Stimulated activated CD8-positive, alpha-beta memory T cell treated with anti-CD3 and anti-CD28 coated beads, Interleukin-4, amount 100 ng/mL, for 4 hours (primary cell): ENCODE results near the gene RSRC2.
A peak's percentile ranks its signal among the peaks of the same experiment; 100 is the strongest.
"Not testable (repeated sequence)": the region's sequence is repeated elsewhere in the genome, so short reads cannot be mapped to it uniquely, and the experiment has no call there.

Source experiments
- DNase-seq, 2 donors: peaks; one replicate each; pipeline ENCODE4 v3.0.0-alpha.2; 2020; ENCODE audit warnings: low read depth in 2 of 2, low spot score in 1 of 2

Gene RSRC2, protein sequence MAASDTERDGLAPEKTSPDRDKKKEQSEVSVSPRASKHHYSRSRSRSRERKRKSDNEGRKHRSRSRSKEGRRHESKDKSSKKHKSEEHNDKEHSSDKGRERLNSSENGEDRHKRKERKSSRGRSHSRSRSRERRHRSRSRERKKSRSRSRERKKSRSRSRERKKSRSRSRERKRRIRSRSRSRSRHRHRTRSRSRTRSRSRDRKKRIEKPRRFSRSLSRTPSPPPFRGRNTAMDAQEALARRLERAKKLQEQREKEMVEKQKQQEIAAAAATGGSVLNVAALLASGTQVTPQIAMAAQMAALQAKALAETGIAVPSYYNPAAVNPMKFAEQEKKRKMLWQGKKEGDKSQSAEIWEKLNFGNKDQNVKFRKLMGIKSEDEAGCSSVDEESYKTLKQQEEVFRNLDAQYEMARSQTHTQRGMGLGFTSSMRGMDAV

DNA sequence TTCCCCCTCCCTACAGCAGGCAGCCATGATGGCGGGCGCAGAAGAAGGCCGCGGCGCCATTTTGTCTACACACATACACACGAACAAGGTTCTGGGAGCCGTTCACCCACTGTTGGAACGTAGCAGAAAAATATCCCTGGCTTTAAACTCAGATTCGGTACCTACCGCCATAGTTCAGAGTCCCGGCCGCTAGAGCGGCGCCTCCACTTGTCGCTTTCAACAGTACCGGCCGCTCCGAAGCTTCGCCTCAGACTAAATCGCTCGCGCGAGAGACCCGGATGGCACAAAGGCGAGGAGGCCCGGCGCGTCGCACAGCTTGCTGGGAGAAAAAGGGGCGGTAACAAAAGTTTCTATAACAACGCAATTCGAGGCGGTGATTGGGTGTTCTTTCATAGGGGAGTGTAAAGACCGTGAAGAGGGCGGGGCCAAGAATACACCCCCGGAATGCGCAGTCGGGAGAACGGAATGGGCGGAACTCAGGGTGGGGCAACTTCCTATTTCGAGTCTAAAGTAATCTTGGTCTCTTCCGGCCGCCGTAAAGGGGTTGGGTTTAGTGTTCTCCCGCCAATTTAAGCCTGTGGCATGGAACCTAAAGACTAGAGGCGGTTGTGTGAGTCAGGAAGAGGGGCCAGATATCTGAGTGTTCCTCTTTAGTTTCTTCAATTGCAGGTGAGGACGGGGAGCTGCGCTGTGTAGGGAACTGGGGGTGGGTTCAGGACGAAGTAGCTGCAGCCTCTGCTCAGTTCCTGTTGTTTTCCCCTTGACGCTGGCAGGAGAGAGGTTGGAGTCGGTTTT lies at the start of gene RSRC2, which contains the start of gene KNTC1:
RSRC2 (minus strand) TSS at position 254 of the 795 bp plus-strand sequence; CDS start at position 171, 83 bp downstream.
KNTC1 (plus strand) TSS at position 567 of the 795 bp plus-strand sequence. CDS start 2,815 bp downstream, outside the sequence.
- DNase-seq = peak; percentile 96 to 97

DNA sequence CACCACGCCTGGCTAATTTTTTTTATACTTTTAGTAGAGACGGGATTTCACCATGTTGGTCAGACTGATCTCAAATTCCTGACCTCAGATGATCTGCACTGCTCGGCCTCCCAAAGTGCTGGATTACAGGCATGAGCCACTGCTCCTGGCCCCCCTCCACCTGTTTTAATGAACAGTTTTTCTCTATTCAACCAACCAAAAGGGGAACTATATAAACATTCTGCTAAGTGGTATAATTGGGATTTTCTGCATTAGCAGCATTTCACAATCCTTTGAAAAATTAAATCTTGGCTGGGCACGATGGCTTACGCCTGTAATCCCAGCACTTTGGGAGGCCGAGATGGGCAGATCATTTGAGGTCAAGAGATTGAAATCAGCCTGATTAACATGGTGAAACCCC lies 45.1 kb upstream of the RSRC2 start:
- no peak for DNase-seq

DNA sequence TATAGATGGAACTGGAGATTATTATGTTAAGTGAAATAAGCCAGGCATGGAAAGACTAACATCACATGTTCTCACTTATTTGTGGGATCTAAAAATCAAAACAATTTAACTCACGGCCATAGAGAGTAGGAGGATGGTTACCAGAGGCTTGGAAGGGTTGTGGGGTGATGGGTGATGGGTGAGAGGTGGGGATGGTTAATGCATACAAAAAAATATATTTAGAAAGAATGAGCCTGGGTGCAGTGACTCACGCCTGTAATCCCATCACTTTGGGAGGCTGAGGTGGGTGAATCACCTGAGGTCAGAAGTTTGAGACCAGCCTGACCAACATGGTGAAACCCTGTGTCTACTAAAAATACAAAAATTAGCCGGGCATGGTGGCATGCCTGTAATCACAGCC lies 43.3 kb upstream of the RSRC2 start:
- DNase-seq = not testable (repeated sequence)

DNA sequence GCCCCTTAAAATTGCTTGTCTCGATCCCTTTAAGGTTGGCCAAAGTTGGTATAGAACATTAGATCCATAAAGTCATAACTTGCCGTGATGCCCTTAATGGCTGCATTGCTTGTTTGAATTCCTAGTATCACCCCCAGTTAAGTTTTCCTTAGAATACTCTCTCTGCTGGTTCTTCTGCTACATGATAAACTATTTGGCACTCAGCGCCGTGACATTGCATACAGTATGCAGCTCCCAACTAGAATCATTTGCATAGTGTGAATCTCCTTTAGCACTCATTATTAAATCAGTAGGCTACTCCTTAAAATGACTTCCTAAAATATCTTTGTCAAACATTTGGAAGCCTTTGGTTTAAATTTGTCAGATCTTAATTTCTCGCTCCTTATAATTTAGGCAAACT lies 42.6 kb upstream of the RSRC2 start:
- DNase-seq = no peak

DNA sequence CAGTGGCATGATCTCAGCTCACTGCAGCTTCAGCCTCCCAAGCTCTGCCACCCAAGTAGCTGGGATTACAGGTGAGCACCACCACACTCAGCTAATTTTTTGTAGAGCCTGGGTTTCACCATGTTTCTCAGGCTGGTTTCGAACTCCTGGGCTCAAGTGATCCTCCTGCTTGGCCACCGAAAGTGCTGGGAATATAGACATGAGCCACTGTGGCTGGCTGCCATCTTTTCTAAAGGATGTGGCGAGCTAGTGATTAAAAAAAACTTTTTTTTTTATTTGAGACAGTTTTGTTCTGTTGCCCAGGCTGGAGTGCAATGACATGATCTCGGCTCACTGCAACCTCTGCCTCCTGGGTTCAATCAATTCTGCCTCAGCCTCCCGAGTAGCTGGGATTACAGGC lies 40.1 kb upstream of the RSRC2 start:
- not testable (repeated sequence) for DNase-seq

DNA sequence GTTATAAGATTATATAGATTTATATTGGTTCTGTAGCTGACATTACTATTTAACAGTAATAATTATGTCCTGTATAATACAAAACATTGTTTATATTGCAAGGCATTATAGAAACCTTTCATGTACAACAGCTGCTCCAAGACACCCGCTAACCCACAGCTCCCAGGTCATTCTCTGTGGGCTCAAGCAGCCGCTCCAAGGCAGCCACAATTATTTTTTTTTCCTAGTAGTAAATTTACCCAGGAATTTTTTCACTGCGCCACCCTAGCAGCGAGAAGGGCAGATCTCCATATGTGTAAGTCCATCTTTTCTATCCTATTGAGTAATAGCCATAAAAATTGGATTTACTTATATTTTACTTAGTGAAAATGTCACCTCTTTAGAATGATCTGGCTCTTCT lies 36.6 kb upstream of the RSRC2 start:
- no peak for DNase-seq

DNA sequence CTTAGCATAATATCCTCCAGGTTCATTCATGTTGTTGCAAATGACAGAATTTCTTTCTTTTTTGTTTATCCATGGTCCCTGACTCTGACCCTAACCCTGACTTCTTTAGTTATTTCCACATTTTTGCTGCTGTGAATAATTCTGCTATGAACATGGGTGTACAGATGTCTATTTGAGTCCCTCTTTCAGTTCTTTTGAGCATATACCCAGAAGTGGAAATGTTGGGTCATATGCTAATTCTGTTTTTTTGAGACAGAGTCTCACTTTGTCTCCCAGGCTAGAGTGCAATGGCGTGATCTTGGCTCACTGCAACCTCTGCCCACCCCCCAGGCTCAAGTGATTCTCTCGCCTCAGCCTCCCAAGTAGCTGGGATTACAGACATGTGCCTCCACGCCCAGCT lies 33.4 kb upstream of the RSRC2 start:
- DNase-seq = no peak

DNA sequence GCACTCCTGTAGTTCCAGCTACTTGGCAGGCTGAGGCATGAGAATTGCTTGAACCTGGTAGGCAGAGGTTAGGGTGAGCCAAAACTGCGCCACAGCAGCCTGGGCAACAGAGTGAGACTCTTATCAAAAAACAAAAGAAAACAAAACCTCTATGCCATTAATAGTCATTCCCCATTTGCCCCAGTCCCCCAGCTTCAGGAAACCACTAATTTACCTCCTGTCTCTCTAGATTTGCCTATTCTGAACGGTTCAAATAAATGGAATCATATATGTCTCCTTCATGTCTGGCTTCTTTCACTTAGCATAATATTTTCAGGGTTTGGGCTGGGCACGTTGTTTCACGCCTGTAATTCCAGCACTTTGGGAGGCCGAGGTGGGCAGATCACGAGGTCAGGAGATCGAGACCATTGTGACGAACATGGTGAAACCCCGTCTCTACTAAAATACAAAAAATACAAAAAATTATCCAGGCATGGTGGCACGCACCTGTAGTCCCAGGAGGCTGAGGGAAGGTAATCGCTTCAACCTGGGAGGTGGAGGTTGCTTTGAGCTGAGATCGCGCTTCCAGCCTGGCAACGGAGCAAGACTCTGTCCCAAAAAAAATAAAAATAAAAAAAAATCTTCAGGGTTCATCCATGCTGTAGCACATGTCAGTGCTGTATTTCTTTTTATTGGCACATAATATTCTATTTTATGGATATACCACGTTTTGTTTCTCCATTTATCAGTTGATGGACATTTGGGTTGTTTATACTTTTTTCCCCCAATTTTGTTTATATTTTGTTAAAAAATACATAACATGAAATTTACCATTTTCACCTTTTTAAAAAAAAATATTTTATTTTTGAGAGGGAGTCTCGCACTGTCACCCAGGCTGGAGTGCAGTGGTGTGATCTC lies 32.3 kb upstream of the RSRC2 start:
- DNase-seq = no peak

DNA sequence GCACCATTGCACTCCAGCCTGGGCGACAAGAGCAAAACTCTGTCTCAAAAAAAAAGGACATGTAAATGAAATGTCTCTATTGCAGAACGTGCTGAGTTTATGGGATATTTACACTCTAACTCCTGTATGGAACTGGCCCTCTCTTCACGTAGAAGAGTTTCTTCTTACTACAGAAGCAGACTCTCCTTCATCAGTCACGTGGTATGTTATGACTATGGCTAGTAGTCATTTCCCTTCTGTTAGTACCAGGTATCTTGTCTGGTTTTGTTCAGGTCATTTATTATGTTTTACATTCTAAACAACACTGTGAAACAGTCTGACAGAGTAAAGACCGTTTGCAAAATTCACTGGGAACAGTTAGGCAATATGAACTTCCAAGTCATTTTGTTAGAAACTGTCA lies 20.6 kb upstream of the RSRC2 start:
- DNase-seq = no peak

DNA sequence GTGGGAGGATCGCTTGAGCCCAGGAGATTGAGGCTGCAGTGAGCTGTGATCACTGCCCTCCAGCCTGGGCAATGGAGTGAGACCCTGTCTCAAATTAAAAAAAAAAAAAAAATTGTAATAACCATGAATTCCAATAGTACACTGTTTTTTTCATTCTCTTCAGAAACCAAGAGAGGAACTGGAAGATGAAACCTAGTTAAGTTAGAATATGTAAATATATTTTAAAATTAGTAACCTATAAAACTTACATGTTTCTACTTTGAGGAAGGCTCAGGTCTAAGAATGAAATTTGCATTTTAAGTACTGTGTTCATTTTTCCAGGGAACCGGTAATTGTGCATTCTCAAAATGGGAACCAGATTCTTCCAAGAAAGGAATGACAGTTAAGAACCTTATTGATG lies 19.1 kb upstream of the RSRC2 start:
- no peak for DNase-seq

DNA sequence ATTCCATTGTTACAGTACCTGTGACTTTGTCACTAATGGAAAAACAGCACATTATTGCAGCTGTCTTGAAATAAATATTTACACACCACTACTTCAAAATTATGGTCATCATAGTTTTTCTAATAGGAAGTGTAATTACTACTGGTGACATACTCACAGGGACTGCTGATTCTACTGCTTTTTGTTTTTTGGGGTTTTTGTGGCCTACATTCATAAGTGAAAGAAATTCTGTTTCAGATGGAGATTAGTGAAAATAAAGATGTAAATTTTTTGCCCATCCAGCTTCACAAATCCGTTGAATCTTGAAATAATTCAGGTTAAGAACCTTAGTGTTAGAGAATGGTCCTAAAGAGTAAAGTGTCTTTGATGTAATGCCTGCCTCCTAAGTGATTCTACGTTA lies 17.8 kb upstream of the RSRC2 start:
- DNase-seq = no peak

DNA sequence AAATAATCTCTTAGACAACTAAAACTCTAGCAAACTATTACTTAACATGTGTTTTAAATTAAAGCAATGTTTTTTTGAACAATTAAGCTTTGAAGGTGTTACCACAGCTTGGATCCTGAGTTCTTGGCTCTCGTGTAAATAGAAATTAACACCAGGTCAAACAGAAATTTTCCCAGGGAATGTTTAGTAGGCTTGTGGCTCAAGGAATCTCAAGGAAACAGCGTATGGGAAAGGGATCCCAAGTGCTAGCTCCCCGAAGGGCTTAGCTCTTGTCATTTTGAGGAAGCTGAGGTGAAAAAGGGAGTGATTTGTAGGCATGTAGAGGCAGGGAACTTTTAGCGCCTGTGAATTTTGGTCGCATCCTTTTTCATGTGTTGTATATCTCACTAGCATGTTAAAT lies 11.8 kb upstream of the RSRC2 start:
- no peak for DNase-seq

DNA sequence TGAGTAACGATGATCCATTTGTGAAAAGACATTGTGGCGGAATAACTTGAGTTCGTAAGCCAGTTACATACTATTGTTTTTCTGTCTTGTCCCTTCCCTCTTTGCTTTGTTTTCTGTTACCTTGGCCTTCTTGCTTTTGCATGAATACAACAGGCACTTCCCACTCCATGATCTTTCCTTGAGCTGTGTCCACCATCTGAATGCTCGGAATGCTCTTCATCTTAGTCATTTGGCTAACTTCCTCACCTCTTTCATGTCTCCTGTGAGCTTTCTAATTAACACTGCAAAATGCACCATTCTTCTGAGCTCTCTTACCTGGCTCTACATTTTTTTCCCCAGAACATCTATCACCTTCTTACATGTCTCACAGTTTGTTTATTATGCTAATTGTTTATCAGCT lies 10.3 kb upstream of the RSRC2 start:
- DNase-seq = no peak

DNA sequence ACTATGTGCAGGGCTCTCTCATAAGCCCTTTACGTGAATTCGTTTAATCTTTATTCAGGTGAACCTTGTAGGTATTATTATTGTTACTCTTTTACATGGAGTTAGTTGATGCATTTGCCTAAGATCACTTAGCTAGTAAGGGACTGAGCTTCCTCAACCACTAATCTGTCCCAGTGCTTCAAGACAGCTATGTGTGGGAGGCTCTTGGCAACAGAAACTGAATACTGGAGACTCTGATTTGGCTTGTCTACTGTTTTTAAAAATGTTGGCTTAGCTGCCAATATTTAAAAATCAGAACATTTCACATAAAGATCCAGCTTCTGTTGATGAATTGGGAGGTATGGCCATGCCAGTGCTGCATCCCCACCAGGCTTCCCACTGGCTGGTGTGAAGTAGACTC lies 7.1 kb upstream of the RSRC2 start:
- no peak for DNase-seq

DNA sequence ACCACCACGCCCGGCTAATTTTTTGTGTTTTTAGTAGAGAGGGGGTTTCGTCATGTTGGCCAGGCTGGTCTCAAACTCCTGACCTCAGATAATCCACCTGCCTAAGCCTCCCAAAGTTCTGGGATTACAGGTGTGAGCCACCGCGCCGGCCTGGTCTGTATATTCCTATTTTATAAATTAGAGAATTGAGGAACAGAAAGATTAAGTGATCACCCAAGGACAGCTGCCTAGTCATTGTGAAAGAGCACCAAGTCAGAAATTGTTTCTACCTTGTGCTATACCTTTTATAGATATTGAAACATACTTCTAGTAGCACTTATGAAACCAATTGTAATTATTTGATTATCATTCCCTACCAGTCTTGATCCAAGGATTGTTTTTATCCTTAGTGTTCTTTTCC lies 2.3 kb upstream of the RSRC2 start:
- no peak for DNase-seq

DNA sequence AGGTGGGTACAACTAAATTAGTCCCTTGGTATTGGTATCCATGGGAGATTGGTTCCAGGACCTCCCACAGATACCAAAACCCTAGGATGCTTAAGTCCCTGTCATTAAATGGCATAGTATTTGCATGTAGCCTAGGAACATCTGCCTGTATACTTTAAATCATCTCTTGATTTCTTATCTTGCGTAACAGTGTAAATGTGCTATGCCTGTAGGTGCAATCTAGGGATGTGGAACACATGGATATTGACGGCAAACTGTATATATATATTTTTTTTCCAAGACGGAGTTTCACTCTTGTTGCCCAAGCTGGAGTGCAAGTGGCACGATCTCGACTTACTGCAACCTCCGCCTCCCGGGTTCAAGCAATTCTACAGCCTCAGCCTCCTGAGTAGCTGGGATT lies 1.8 kb upstream of the RSRC2 start:
- DNase-seq = no peak

DNA sequence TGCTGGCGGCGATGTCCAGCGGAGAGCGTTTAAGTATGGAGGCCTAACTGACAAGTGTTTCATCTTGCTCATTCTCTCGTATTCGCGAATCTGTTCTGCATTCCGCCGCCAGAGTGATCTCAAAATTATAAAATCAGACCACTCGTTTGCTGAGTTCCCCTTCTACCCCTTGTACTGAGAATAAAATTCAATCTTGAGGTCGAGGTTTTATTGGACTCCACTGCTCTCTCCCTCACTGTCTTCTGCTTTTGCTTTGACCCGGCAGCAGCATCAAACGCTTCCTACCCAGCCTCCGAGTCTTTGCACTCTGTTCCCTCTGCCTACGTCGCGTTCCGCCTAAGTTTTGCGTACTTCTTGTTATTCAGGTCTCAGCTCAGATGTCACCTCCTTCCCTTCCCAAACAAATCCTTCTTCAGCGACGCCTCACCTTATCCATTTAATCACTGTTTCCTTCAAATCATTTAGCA lies 775 bp upstream of the RSRC2 start:
- no peak for DNase-seq

DNA sequence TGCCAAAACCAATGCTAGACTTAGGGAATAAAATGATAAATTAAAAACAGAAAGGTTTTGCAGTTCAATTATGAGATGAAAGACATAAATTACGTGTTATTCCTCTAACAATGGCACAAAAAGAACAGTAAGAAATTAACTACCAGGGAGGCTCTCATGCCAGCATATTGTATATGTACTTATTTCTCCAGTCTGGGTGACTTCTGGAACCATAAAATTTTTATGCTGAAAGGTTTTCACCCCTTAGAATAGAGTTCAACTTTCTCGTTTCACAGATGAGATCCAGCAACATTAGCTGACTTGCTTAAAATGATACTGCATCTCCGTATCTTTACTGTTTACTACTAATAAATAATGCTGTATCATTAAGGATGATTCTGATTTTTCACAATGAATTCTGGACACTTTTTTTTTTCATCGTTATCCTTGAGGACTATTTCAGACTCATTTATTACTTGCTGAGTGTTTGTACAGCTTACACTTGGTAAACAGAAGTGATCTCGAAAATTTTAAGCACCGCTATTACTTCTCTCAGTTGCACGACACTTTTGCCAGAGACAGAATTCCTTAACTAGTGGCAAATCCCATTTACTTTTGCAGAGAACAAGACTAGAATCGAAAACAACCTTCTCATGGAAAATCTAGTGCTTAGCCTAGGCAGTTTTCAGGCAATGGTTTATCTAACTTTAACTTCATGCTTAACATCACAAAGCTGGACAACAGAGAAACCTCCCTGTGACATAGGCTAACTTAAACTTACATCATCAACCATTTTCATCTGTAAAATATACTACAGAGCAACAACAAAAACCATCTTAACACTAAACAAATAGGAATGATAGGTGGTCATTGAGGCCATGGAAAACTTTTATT lies 2.7 kb downstream of the RSRC2 start:
- no peak for DNase-seq

DNA sequence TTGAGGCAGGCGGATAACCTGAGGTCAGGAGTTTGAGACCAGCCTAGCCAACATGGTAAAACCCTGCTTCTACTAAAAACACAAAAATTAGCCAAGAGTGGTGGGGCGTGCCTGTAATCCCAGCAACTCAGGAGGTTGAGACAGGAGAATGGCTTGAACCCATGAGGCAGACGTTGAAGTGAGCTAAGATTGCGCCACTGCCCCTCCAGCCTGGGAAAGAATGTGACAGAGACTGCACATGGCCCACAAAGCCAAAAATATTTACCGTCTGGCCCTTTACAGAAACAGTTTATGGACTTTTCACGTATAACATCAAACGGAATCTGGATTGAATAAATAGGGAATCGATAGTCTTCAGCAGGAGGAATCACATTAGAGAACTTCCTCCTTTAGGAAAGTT lies 3.5 kb downstream of the RSRC2 start:
- DNase-seq = no peak

DNA sequence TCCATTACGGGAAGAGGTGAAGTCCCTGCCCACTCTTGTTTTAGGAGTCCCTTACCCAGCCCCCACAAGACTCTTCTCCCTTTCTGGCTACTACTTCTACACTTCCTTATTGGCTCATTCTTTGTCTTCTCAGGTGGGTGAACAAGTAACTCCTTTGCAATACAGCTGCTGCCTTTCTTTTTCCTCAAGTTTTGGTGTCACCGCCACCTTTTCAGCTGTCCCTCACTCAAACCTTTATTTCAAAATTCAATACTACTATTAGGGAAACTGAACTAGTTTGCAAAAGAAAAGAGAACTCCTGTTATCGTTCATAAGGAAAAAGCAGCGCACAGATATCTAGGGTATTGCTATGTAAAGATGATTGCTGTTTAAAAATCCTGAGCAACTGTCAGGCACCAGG lies 6.1 kb downstream of the RSRC2 start:
- no peak for DNase-seq
